Loucy (cell line): Measurements from ENCODE around the gene GALM.

Experiments used
- CTCF ChIP-seq: fragments of 200-600 bp; sonication (generic); conservative IDR thresholded peaks from 2 replicates; pipeline ENCODE4 v1.5.1; 2014; ENCODE audit warnings: mild to moderate bottlenecking, antibody characterized with exemption, low read length
- EZH2phosphoT487 ChIP-seq: fragments of 200-600 bp; IDR thresholded peaks from 2 replicates; pipeline ENCODE4 v1.6.1; 2018; ENCODE audit warnings: antibody characterized with exemption, mild to moderate bottlenecking, moderate library complexity, borderline replicate concordance

DNA sequence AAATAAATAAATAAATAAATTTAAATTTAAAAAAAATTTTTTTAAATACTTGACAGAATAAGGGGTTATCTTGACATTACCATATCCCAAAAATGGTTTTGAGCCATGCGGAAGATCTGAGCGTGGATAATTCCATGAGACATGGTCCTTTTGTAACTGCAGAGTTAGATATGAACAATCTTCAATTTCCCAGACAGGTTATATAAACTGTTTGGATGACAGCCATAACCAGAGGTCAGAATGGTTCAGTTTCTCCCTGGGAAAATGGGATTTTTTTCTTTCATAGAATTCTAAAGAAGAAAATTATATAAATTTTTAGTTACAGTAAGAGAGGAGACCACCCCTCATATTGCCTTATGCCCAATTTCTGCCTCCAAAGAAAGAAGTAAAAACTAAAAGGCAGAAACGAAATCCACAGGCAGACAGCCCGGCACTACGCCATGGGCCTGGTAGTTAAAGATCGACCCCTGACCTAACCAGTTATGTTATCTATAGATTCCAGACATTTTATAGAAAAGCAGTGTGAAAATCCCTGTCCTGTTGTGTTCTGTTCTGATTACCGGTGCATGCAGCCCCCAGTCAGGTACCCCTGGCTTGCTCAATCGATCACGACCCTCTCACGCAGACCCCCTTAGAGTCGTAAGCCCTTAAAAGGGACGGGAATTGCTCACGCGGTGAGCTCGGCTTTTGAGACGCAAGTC, 3.0 kb downstream of the GALM start:
- TF ChIP-seq CTCF = no peak
- no peak for TF ChIP-seq EZH2phosphoT487
